ENCODE data around the gene CNTF.

CNTF gene

GRCh38 chr11:58641803-58642581 is 19.5 kb downstream of the CNTF start:
- DNase-seq (ENCODE audit: low spot score) = peak; percentile 62

- no peak for DNase-seq (ENCODE audit: low spot score)
Measured at GRCh38 chr11:58645854-58646253, 23.4 kb downstream of the CNTF start.

DNA sequence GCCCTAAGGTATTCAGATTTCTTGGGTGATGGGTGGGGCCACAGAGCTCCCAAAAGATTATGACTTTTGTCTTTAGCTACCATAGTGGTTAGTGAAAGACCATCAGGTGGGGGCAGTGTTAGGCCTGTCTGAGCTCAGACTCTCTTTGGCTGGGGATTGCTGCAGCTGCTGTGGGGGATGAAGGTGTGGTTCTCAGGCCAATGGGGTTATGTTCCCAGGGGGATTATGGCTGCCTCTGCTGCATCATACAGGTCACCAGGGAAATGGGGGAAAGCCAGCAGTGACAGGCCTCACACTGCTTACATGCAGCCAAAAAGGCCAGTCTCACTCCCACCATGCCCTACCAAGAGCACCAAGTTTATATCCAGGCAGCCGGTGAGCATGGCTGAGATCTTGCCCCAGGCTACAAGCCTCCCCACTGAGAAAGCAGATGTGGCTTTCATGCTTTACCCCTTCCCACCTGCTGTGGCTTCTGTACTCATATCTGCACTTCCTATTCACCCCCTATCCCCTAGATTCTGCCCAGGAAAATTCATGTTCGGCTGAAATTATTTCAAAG is 24.8 kb downstream of the CNTF start:
- DNase-seq (ENCODE audit: low spot score) = no peak

GRCh38 chr11:58647866-58648265 is 25.4 kb downstream of the CNTF start:
- no peak for DNase-seq (ENCODE audit: low spot score)

GRCh38 chr11:58649623-58650022 is 27.2 kb downstream of the CNTF start:
- no peak for DNase-seq (ENCODE audit: low spot score)

- DNase-seq (ENCODE audit: low spot score) = no peak
Measured at GRCh38 chr11:58650496-58650895, 28.0 kb downstream of the CNTF start.

GRCh38 chr11:58652726-58653280 is 30.3 kb downstream of the CNTF start:
- DNase-seq (ENCODE audit: low spot score) = no peak

DNA sequence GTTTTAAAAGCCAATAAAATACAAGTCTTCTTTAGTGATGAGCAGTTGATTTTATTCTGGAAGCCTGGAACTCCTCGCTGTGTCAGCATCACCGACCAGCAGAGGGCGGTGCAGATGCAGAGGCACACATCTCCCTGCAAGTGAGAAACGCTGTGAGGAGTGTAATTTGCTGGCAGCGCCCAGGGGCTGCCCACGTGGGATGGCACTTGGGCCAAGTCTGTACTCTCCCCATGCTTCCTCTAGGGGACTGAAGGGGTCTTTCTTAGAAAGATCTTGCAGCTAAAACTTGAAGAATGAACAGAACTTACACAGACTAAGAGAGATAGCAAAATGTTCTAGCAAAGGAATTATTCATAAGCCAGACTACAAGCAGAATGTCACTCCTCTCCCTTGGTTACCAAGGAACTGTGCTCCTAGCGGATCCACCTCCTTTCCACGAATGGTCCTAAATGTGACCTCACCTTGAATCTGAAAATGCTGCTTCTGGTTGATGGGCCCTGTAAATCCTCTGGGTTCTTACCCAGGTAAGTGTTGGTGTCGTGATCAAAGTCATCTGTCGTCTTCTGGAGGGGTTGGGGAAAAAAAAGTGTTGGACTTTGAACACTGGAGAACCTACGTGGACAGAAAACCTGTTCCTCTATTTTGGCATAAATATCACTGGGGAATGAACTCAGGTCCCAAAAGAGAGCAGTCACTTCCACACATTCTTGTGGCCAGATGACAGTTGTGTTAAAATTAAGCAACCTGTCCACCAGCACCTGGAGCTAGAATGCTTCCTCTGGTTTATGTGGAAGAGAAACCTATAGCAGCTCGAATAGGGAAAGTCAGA is 31.8 kb downstream of the CNTF start:
- peak; percentile 89 for DNase-seq (ENCODE audit: low spot score)

- no peak for DNase-seq (ENCODE audit: low spot score)
Measured at GRCh38 chr11:58654908-58655296, 32.4 kb downstream of the CNTF start.

- DNase-seq (ENCODE audit: low spot score) = no peak
Measured at GRCh38 chr11:58656348-58656747, 33.9 kb downstream of the CNTF start.

DNA sequence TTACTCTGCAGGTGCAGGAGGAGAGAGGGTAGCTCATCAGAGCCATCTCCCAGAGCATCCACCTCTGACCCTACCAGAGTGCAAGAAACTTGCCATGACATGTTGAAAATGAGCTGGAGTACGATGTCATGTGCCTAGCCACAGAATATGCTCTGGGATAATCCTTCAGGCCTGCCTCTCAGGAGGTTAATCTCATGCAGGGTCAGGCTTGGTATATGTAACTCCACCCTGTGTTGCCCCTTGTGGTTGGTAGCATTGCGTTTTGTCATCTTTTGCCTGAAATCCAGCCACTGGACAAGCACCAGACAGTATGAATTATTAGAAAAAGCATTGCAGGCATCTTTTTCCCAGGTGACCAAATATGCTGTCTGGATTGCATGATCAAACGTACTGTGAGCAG is 36.2 kb downstream of the CNTF start:
- no peak for DNase-seq (ENCODE audit: low spot score)

- no peak for DNase-seq (ENCODE audit: low spot score)
Measured at GRCh38 chr11:58659404-58659803, 36.9 kb downstream of the CNTF start.

DNA sequence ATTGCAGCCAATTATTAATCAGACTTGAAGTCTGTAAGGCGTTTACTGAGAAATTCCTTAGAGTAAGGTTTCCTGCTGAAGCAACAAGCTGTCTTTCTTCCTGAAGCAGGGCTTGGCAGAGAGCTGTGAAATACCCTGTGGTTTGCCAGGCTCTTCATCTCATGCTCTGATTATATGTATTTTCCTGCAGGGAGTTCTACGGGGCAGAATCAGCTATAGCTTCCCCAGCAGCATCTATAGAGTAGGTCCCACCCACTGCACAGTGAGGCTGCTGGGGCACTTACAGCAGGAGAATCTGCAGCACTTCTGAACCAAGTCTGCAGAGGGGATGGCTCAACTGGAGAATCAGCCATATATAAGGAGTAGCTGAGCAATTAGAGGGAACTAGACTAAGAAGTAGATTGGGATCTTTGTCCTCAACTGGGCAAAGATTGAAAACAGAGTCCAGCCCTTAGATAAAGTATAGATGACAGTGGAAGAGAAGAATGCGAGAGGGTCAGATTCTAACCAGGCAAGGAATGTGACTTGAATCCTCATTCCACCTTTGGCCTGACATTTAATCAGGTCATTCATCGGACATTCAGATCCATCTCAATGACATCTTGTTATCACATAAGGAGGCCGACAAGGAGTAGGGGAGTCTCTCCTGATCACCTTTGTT is 37.6 kb downstream of the CNTF start:
- DNase-seq (ENCODE audit: low spot score) = no peak

DNA sequence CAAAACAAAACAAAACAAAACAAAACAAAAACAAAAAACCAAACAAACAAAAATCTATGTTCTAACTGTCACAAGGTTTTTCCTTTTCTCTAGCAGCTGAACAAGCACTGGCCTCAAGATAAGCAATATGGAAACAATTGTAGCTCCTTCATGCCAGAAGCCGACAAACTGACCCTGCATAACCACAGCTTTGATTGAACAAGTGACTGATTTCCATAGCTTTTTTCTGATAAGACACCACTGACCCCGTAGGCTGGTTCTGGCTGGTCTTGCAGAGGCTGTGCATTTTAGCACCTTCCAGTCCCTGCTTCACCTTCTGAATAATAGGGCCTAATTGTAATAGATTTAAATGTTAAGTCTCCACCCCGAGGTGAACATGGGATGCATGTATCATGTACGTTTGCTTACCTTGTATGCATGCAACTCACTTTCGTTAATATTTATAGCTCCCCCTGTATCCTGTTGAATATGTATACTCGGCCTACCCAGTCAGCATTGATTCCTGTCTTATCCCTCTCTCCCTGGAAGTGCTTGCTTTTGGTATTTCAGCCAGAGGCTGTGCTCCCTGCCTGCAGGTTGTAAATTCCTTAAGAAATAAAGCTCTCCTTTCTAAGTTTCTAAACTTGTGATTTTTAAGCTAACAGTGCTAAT is 49.6 kb downstream of the CNTF start:
- DNase-seq (ENCODE audit: low spot score) = no peak

DNA sequence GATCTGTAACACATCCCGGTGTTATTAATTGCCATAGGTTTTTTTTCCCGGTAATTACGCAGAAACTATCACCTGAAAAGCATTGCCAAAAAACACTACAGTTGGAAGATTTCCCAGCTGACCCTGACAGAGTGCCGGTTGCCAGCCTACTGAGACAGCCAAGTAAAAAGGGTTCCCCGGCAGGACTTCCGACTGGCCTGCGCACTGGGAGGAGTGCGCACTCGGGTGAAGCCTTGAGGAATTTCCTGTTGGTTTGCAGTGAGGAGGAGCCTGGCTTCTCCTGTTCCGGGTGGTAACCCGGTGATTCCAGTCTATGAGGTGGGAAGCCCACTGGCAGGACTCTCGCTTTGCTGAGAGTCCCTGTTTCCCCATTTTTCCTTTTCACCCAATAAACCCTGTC is 52.1 kb downstream of the CNTF start:
- no peak for DNase-seq (ENCODE audit: low spot score)

Data from COLO829 (cell line).